IMR-90 (cell line): ENCODE measurements around the gene STX5. TPM values are rescaled to one million over a fixed set of nuclear protein-coding genes. Genes with fewer than 3 reads are reported as not detected.

ENCODE experiments used
- ATAC-seq: fragments of 200-7000 bp; cut with Tn5 transposase; 2 replicates; pipeline ENCODE4 v1.9.1; 2020; ENCODE audit warnings: low read depth, mild to moderate bottlenecking, moderate library complexity
- BruUV-seq: library from RNA; stranded (reverse); fragments of 400-500 nt; replicated peaks from 2 replicates; lab custom pipeline; 2021; lab: Mats Ljungman, UMichigan
- CTCF ChIA-PET: fragments of 300-600 bp; formaldehyde crosslinking; extraction: SDS; loops from one replicate; lab custom pipeline; 2021; ENCODE audit warnings: antibody characterized with exemption; lab: Yijun Ruan, JAX
- POLR2A ChIA-PET: fragments of 300-600 bp; sonication (Branson Sonifier 250); formaldehyde crosslinking; loops from one replicate; lab custom pipeline; 2022; ENCODE audit warnings: antibody characterized with exemption; ENCODE audit not compliant: unreplicated experiment; lab: Charles Lee
- DNase-seq: peaks from one replicate; pipeline ENCODE4 v3.0.0; 2013
- H2AFZ ChIP-seq: replicated peaks from 2 replicates; pipeline ENCODE3; 2013; ENCODE audit warnings: low read length, mild to moderate bottlenecking; ENCODE audit not compliant: poor library complexity
- H2AK5ac ChIP-seq: 2 replicates; pipeline ENCODE4 v1.6.1; 2013; ENCODE audit warnings: low read depth, low read length, inconsistent platforms
- H2AK9ac ChIP-seq: replicated peaks from 2 replicates; pipeline ENCODE3; 2013; ENCODE audit warnings: mild to moderate bottlenecking, low read depth, low read length, moderate library complexity; ENCODE audit not compliant: poor library complexity
- H2BK120ac ChIP-seq: 2 replicates; pipeline ENCODE4 v1.6.1; 2013; ENCODE audit warnings: low read depth, low read length, inconsistent platforms
- H2BK15ac ChIP-seq: 3 replicates; pipeline ENCODE4 v1.6.1; 2013; ENCODE audit warnings: low read depth, low read length, inconsistent platforms
- H2BK20ac ChIP-seq: 2 replicates; pipeline ENCODE4 v1.6.1; 2013; ENCODE audit warnings: low read depth, mild to moderate bottlenecking, inconsistent platforms, low read length, moderate library complexity
- H2BK5ac ChIP-seq: 2 replicates; pipeline ENCODE4 v1.6.1; 2013; ENCODE audit warnings: mild to moderate bottlenecking, low read depth, low read length, inconsistent platforms; ENCODE audit not compliant: poor library complexity, severe bottlenecking
- H3K14ac ChIP-seq: replicated peaks from 2 replicates; pipeline ENCODE4 v1.6.1; 2013; ENCODE audit warnings: low read depth, low read length, inconsistent platforms
- H3K18ac ChIP-seq: 2 replicates; pipeline ENCODE4 v1.6.1; 2013; ENCODE audit warnings: low read depth, low read length, control low read depth
- H3K23ac ChIP-seq: 2 replicates; pipeline ENCODE4 v1.6.1; 2013; ENCODE audit warnings: low read depth, low read length, inconsistent platforms
- H3K27ac ChIP-seq: 2 replicates; pipeline ENCODE4 v1.5.1; 2013; ENCODE audit warnings: mild to moderate bottlenecking, control low read depth, low read length; ENCODE audit not compliant: insufficient read depth
- H3K27me3 ChIP-seq: 2 replicates; pipeline ENCODE4 v1.6.1; 2013; ENCODE audit warnings: low read length; ENCODE audit not compliant: control insufficient read depth, insufficient read depth
- H3K36me3 ChIP-seq: 2 replicates; pipeline ENCODE4 v1.6.1; 2013; ENCODE audit warnings: low read length, mixed read lengths; ENCODE audit not compliant: control insufficient read depth, insufficient read depth
- H3K4ac ChIP-seq: 2 replicates; pipeline ENCODE4 v1.6.1; 2013; ENCODE audit warnings: low read depth, low read length, inconsistent platforms
- H3K4me1 ChIP-seq: 2 replicates; pipeline ENCODE4 v1.6.1; 2013; ENCODE audit warnings: low read length, mixed read lengths; ENCODE audit not compliant: control insufficient read depth, insufficient read depth
- H3K4me2 ChIP-seq: 2 replicates; pipeline ENCODE4 v1.6.1; 2013; ENCODE audit warnings: low read depth, mild to moderate bottlenecking, control low read depth, low read length, moderate library complexity
- H3K4me3 ChIP-seq: 2 replicates; pipeline ENCODE4 v1.5.1; 2013; ENCODE audit warnings: low read depth, mild to moderate bottlenecking, control low read depth, low read length, moderate library complexity; ENCODE audit not compliant: insufficient read depth
- H3K56ac ChIP-seq: 2 replicates; pipeline ENCODE4 v1.6.1; 2013; ENCODE audit warnings: low read length, inconsistent platforms; ENCODE audit not compliant: insufficient read depth; ENCODE audit errors: extremely low read depth
- H3K79me1 ChIP-seq, 2 experiments: 2 replicates each; pipeline ENCODE4 v1.6.1; 2013; ENCODE audit warnings: low read length in 2 of 2, inconsistent platforms in 1 of 2, low read depth in 1 of 2
- H3K9ac ChIP-seq: 2 replicates; pipeline ENCODE4 v1.6.1; 2013; ENCODE audit warnings: low read depth, low read length, control low read depth
- H3K9me1 ChIP-seq: 2 replicates; pipeline ENCODE4 v1.6.1; 2013; ENCODE audit warnings: low read length, inconsistent platforms; ENCODE audit not compliant: insufficient read depth
- H3K9me3 ChIP-seq: 2 replicates; pipeline ENCODE4 v1.6.1; 2013; ENCODE audit warnings: low read length; ENCODE audit not compliant: control insufficient read depth, insufficient read depth
- H4K20me1 ChIP-seq: 2 replicates; pipeline ENCODE4 v1.6.1; 2013; ENCODE audit warnings: low read length, inconsistent platforms; ENCODE audit not compliant: insufficient read depth
- H4K5ac ChIP-seq: 2 replicates; pipeline ENCODE4 v1.6.1; 2013; ENCODE audit warnings: mild to moderate bottlenecking, low read depth, low read length, control low read depth
- H4K8ac ChIP-seq, 2 experiments: 2 replicates each; pipeline ENCODE4 v1.6.1; 2013; ENCODE audit warnings: low read depth in 2 of 2, low read length in 2 of 2, control low read depth in 1 of 2, inconsistent platforms in 1 of 2
- H4K91ac ChIP-seq: 2 replicates; pipeline ENCODE4 v1.6.1; 2013; ENCODE audit warnings: low read depth, low read length, inconsistent platforms; ENCODE audit not compliant: insufficient read depth
- BHLHE40 ChIP-seq: fragments of 150-350 bp; IDR thresholded peaks from 2 replicates; pipeline ENCODE4 v1.6.1; 2016; ENCODE audit warnings: mild to moderate bottlenecking, low read depth, low read length
- CEBPB ChIP-seq: IDR thresholded peaks from 2 replicates; pipeline ENCODE4 v1.6.1; 2012; ENCODE audit warnings: low read depth, low read length, improper control_type of control experiment
- CHD1 ChIP-seq: IDR thresholded peaks from 2 replicates; pipeline ENCODE4 v1.6.1; 2012; ENCODE audit warnings: low read depth, low read length, improper control_type of control experiment
- CTCF ChIP-seq: conservative IDR thresholded peaks from 2 replicates; pipeline ENCODE4 v1.5.1; 2012; ENCODE audit warnings: mild to moderate bottlenecking, low read depth, low read length, improper control_type of control experiment
- ELK1 ChIP-seq: fragments of 150-350 bp; IDR thresholded peaks from 2 replicates; pipeline ENCODE4 v1.6.1; 2016; ENCODE audit warnings: low read depth, mild to moderate bottlenecking, low read length, moderate library complexity, borderline replicate concordance
- FOS ChIP-seq: fragments of 150-350 bp; IDR thresholded peaks from 2 replicates; pipeline ENCODE4 v1.6.1; 2016; ENCODE audit warnings: low read depth, low read length
- MAFK ChIP-seq: IDR thresholded peaks from 2 replicates; pipeline ENCODE4 v1.6.1; 2012; ENCODE audit warnings: low read depth, low read length, improper control_type of control experiment
- MAZ ChIP-seq: IDR thresholded peaks from 2 replicates; pipeline ENCODE4 v1.6.1; 2012; ENCODE audit warnings: low read depth, mild to moderate bottlenecking, low read length, improper control_type of control experiment, moderate library complexity, borderline replicate concordance
- MXI1 ChIP-seq: IDR thresholded peaks from 2 replicates; pipeline ENCODE4 v1.6.1; 2012; ENCODE audit warnings: low read depth, mild to moderate bottlenecking, low read length, moderate library complexity, borderline replicate concordance
- NFE2L2 ChIP-seq: fragments of 150-350 bp; IDR thresholded peaks from 2 replicates; pipeline ENCODE4 v1.6.1; 2016; ENCODE audit warnings: low read depth, mild to moderate bottlenecking, low read length
- POLR2A ChIP-seq: IDR thresholded peaks from 2 replicates; pipeline ENCODE4 v1.6.1; 2012; ENCODE audit warnings: mild to moderate bottlenecking, low read depth, low read length
- RAD21 ChIP-seq: IDR thresholded peaks from 2 replicates; pipeline ENCODE4 v1.6.1; 2012; ENCODE audit warnings: low read length, improper control_type of control experiment
- RFX5 ChIP-seq: IDR thresholded peaks from 2 replicates; pipeline ENCODE4 v1.8.0; 2012; ENCODE audit warnings: low read depth, mild to moderate bottlenecking, low read length, moderate library complexity
- SMC3 ChIP-seq: fragments of 150-350 bp; IDR thresholded peaks from 2 replicates; pipeline ENCODE4 v1.6.1; 2016; ENCODE audit warnings: low read depth, mild to moderate bottlenecking, antibody characterized with exemption, low read length, moderate library complexity
- USF2 ChIP-seq: fragments of 150-350 bp; IDR thresholded peaks from 2 replicates; pipeline ENCODE4 v1.6.1; 2017; ENCODE audit warnings: mild to moderate bottlenecking, antibody characterized with exemption, low read length, low read depth
- WGBS, 2 experiments: methylation state at CpG; one replicate each; pipeline versions ENCODE4 v1.1.5 to v1.1.7; 2013; ENCODE audit warnings: missing lambda C conversion rate in 2 of 2; ENCODE audit not compliant: insufficient read length in 1 of 2; ENCODE audit errors: extremely low coverage in 2 of 2; 5-methylcytosine and 5-hydroxymethylcytosine counted together
- dilution Hi-C: fragments of 300-500 bp; cut with HindIII; formaldehyde crosslinking; loops from one replicate; pipeline ENCODE4 v1.14.3; 2018; ENCODE audit warnings: low sequenced_read_pairs; ENCODE audit not compliant: unreplicated experiment
- in situ Hi-C: fragments of 300-500 bp; cut with MboI; formaldehyde crosslinking; loops from 3 replicates; pipeline ENCODE4 v1.14.3; 2019; ENCODE audit warnings: low sequenced_read_pairs, inconsistent platforms, mixed read lengths
- intact Hi-C: fragments of 100-400 bp; cut with micrococcal nuclease; formaldehyde crosslinking; loops from 2 replicates; pipeline ENCODE4 v1.10.0; 2022
- polyA plus RNA-seq, 3 experiments: library from polyadenylated mRNA; depleted of rRNA; stranded (reverse); fragments of >200 nt; gene quantifications; 2 replicates each; pipeline ENCODE4 v1.2.3, GENCODE V29; 2012; ENCODE audit warnings: low replicate concordance in 1 of 3
- total RNA-seq: library from RNA; depleted of rRNA; stranded (reverse); fragments of >200 nt; gene quantifications from 2 replicates; pipeline ENCODE4 v1.2.3, GENCODE V29; 2012

STX5 gene
- total and polyA plus RNA-seq, 2 of the 4 experiments (the other 2 are of a cell fraction) = 43.1 to 49.5 TPM

- Histone ChIP-seq H3K36me3 (no peaks in the 10 kb centered on the region; the same call in 1 of the 2 replicates), H4K20me1 (peaks cover 4% of the 10 kb centered on the region), H2AK9ac (no peak overlapping the region), H2BK120ac (no peak overlapping the region), H3K4me3 (no peak overlapping the region), H3K4me1 (no peaks in the 10 kb centered on the region), H2BK5ac (no peak overlapping the region), H3K27ac (no peak overlapping the region), H3K14ac (no peak overlapping the region), H3K23ac (no peak overlapping the region), H3K18ac (no peak overlapping the region), H3K27me3 (no peaks in the 10 kb centered on the region), H3K79me1 (peaks cover 23 to 32% of the 10 kb centered on the region in 2 experiments), H4K5ac (no peak overlapping the region), H3K56ac (no peak overlapping the region), H4K91ac (no peak overlapping the region), H3K4ac (no peak overlapping the region), H2BK15ac (no peak overlapping the region), H3K9ac (no peak overlapping the region), H2AK5ac (no peak overlapping the region), H3K9me1 (0 out of 2 replicates have a peak, but pooled peaks cover 3% of the 10 kb centered on the region), H3K9me3 (no peaks in the 10 kb centered on the region), H2AFZ (no peak overlapping the region), H2BK20ac (no peak overlapping the region), H4K8ac (no peak overlapping the region), H3K4me2 (no peak overlapping the region)
- intact Hi-C loops (loop anchor here (5.0 kb wide), 2 partner anchors 134 to 249 kb away; partner anchors contain the start of genes EML3, HNRNPUL2, ROM1 and TTC9C), in situ Hi-C loops (loop anchor here (25.0 kb wide), 1 partner anchor 474 kb away; no protein-coding TSS in a partner anchor), dilution Hi-C loops (no loop called here)
- POLR2A ChIA-PET = interaction anchor here (0.6 kb wide), 1 partner anchor 21 kb away, joined by 3 read pairs; no protein-coding TSS in a partner anchor
- CTCF ChIA-PET = interaction anchor here (1.0 kb wide), 1 partner anchor 74 kb away, joined by 5 read pairs; no protein-coding TSS in a partner anchor
- 100% methylated on average over 2 of the region's 5 CpGs; no CpG with 5 or more reads in 1 of the 2 experiments for WGBS, 2 experiments
- BruUV-seq = no TSS peak
- DNase-seq = no peak
- ATAC-seq = no peak
- TF ChIP-seq POLR2A = no peak
- TF ChIP-seq MAZ = no peak
- TF ChIP-seq CTCF = no peak
- TF ChIP-seq MXI1 = no peak
- no peak for TF ChIP-seq USF2
- TF ChIP-seq MAFK = no peak
- no peak for TF ChIP-seq SMC3
- no peak for TF ChIP-seq CEBPB
- no peak for TF ChIP-seq ELK1
- TF ChIP-seq RFX5 = no peak
- TF ChIP-seq CHD1 = no peak
- TF ChIP-seq BHLHE40 = no peak
- no peak for TF ChIP-seq FOS
- no peak for TF ChIP-seq RAD21
- no peak for TF ChIP-seq NFE2L2
Observed at GRCh38 chr11:62860835-62861563, 29.1 kb upstream of the STX5 start.
